GM12891 (cell line): ENCODE data around the gene CCNL2.

Experiments used
- PAX5 ChIP-seq: IDR thresholded peaks from 2 replicates; pipeline ENCODE4 v1.6.1; 2011; ENCODE audit warnings: low read length, moderate library complexity, mild to moderate bottlenecking; ENCODE audit not compliant: insufficient read depth, severe bottlenecking
- POLR2A ChIP-seq: IDR thresholded peaks from 2 replicates; pipeline ENCODE4 v1.6.1; 2011; ENCODE audit warnings: low read depth, low read length, control low read depth
- POLR2AphosphoS5 ChIP-seq: IDR thresholded peaks from 2 replicates; pipeline ENCODE4 v1.6.1; 2011; ENCODE audit warnings: low read depth, low read length, control low read depth
- TAF1 ChIP-seq: IDR thresholded peaks from 2 replicates; pipeline ENCODE4 v1.6.1; 2011; ENCODE audit warnings: low read depth, low read length, control low read depth

- TF ChIP-seq POLR2AphosphoS5: no peak
- no peak for TF ChIP-seq TAF1
- no peak for TF ChIP-seq POLR2A
- TF ChIP-seq PAX5: no peak
These were observed 53.8 kb downstream of the CCNL2 start for GRCh38 chr1:1345384-1345783.
